Right kidney (tissue), 1 donor: ENCODE data around the gene PTTG2.

Experiments used
- DNase-seq: peaks from one replicate; pipeline ENCODE4 v3.0.0-alpha.2; 2016

Gene PTTG2

GRCh38 chr4:37988670-37989069, 28.5 kb downstream of the PTTG2 start:
- no peak for DNase-seq

GRCh38 chr4:37989398-37990260, 29.4 kb downstream of the PTTG2 start:
- DNase-seq, result no peak

DNA sequence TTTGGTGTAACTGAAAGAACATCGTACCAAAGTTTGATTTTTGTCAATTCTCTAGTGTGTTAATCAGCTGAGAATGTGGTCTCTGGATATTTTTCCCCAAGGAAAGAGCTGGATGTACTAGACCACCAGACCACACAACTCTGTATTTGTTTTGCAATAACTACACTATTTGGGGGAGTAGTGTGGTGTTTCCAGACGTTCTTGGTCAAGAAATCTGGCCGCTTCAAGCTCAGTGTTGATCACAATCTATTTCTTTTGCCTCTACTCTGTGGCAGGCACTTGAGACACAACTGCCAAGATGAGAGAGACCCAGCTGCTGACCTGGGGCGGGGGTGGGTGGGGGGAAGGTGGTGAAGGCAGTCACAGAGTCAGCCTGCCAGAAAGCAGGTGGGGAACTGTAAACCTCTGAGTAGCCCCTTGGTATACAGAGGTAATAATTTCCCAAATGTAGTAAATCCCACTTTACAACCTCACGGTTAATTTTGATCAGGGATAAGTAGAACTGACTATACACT, 30.6 kb downstream of the PTTG2 start:
- DNase-seq, result no peak

DNA sequence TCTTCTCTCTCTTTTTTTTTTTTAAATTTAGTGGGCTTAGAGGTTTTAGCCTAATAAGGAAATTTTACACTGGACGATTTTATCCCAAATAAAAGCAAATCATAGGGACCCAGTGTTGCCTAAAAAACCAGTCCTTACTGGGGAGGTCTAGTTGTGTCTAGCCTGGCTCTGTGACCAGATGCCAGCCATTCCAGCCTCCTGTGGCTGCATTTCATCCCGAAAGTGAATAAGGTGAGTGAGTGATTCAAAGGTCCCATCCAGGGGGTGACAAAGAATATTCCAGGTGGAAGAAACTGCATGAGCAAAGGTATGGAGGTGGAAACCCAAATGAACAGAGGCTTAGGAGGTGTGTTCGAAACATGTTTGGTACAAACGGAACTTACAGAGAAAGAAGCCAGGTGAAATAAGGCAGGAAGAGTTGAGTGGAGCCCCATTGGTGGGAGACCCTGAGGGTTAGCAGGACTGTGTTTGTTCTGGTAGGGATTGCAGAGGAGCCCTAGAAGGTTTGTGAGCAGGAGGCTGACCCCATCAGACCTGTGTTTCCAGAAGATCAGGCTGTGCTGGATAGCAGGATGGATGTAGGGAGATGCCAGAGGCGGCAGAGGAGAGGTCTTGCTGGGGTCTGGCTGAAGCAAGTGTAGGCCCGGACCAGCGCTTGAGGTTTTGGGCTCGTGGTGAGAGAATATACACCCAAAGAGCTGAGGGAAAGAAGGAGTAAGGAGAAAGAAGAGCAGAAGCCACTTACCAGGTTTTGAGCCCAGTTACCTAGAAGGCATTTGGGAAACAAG, 31.6 kb downstream of the PTTG2 start:
- DNase-seq, result no peak

DNA sequence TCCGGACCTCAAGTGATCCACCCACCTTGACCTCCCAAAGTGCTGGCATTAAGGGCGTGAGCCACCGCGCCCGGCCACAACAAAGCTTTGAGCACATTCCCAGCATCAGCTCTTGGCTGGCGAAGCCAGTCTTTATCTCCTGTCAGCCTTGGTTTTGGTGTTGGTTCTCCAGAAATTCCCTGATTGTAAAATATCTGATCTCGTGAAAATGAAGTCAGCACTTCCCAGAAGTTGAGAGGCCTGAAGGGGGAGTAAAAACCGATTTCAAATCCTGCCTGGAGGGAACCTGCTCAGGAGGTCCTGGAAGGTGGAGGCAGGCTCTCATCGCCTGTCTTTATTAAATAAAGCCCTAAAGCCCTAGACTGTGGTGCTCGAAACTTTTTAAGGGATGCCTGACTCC, 33.6 kb downstream of the PTTG2 start:
- no peak for DNase-seq

DNA sequence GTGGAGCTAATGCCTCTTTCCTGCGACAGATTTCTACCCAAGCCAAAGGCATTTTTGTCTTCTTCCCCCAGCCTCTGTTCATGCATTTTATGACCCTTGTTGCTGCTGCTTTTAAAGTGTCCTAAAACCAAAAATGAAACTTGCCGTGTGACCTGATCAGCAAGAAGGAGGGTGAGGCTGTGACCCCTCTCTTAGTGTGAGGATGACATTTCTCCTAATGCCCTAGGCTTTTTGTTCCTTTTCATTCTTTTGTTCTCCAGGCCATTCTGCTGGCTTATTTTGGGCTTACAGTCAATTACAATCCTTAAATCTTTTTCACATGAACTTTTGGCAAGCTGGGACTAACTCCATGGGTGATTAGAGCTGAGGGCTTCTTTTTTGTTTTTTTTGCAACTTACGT, 34.4 kb downstream of the PTTG2 start:
- no peak for DNase-seq

- DNase-seq, result no peak
These were observed 35.2 kb downstream of the PTTG2 start for GRCh38 chr4:37995299-37995821.

- DNase-seq, result no peak
These were observed 36.0 kb downstream of the PTTG2 start for GRCh38 chr4:37995981-37996775.

DNA sequence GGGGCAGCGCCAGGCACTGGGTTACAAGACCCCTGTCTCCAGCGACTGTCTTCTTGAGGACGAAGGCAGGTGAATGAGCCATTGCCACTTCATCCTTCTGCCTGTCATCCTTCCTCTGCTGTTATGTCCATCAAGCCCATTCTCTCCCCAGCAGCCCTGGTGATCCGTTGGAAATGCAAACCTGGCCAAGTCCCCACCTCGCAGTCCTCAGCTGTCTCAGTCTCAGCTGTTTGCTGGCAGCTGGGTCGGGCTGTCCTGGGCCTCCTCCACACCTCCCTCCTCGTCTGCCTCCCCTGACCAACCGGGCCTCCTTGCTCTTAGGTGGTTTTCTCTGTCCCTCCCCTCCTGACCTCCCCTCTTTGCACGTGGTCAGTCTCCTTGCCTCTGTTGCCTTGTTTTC, 38.0 kb downstream of the PTTG2 start:
- DNase-seq, result no peak

DNA sequence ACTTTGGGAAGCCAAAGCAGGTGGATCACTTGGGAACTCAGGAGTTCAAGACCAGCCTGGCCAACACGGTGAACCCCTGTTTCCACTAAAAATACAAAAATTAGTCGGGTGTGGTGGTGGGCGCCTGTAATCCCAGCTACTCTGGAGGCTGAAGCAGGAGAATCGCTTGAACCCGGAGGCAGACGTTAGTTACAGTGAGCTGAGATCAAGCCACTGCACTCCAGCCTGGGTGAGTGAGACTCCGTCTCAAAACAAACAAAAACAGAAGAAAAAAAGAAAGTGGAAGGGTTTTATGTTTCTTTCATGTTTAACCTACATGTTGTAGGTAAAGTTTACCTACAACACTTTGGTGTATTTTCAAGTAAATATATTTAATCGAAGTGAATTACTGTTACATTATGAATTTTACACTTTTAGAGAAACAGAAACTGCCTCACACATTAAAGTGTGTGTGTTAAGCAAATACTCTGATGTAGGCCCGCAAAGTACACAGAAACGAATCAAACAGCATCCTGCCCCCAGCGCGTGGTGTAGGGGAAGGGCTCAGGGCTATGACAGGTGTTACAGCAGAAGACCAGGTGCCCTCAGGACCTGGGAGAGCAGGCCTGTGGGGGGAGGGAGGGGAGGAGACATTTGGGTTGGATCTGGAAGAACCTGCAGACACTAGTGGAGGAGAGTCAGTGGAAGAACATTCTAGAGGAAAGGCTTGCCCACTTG, 39.0 kb downstream of the PTTG2 start:
- no peak for DNase-seq

GRCh38 chr4:37999965-38000364, 39.8 kb downstream of the PTTG2 start:
- no peak for DNase-seq

DNA sequence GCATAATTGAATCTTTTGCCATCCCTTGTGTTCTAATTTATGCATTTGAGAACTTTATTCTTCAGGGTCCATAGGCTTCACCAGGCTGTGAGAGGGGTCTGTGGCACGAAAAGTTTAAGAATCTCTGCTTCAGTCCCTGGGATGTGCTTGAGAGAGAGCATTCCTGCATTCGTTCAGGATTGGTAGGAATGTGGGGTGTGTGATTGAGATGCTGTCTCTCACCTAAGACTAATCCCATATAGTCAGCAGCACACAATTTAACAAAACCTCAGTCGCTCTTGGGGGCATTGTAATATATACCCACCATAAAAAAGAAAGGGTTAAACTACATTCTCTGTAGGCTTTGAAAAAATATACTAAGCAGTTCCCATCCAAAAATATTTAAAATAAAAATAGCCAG, 41.7 kb downstream of the PTTG2 start:
- no peak for DNase-seq

DNA sequence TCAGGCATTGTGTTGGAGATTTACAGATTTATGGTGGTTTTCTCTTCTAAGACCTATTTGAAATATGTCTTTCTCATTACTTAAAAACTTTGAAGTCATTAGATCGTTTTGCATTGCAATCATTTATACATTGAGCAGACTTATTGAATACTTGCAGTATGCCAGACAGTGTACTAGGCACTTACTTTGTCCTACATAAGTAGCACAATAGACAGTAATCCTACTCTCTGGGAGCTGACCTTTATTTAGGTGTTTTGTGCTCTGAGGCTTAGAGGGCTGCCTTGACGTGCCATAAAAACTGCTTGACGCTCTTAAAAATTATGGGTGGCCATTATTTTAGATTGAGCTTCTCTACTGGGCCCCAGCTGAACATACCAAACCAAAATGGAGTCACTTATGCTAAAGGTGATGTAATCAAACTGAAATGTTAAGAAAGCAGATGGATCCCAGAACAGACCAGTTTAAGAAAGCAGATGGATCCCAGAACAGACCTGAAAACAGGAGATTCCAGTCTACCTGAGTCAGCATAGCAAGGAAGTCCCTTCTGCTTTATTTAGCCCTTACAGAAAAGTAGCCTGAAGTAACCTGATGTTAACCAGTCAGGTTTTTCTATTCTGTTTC, 42.4 kb downstream of the PTTG2 start:
- no peak for DNase-seq

DNA sequence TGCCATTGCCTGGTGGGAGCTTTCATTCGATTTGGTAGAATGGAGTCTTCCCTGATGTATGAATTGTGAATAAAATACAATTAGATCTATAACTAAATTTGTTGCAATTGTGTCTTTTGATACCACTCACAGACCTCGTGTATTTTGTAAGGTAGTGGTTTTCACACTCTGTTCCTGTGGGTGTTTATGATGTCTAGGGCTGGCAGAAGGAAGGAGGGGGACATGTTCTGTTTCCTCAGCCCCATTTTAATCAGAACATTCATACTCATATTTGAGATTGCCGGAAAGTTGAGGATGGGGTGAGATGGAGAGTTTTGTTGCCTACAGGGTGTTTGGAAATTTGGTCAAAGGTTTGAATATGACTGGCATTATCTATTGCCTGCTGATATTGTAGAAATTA, 42.9 kb downstream of the PTTG2 start:
- DNase-seq, result no peak

GRCh38 chr4:38003628-38004027, 43.4 kb downstream of the PTTG2 start:
- no peak for DNase-seq

GRCh38 chr4:38004062-38004461, 43.9 kb downstream of the PTTG2 start:
- DNase-seq, result no peak

GRCh38 chr4:38004887-38005286, 44.7 kb downstream of the PTTG2 start:
- no peak for DNase-seq

DNA sequence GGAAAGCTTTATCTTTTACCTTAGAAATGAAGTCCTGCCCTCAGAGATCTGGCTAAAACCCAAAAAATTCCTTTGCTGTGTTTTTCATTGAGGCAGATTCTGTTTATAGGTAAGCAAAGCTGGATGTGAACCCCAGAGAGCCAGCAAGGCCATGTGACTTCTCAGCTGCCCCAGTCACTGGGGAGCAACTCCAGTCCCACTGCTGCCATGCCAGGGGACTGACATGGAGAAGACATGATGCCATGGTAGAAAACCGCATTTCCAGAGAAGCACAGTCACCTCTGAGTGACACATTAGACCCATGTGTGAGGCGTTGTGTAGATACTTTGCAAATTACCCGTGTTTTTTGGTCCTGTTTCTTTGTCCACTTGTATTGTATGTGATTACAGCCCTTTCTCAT, 45.4 kb downstream of the PTTG2 start:
- no peak for DNase-seq

DNA sequence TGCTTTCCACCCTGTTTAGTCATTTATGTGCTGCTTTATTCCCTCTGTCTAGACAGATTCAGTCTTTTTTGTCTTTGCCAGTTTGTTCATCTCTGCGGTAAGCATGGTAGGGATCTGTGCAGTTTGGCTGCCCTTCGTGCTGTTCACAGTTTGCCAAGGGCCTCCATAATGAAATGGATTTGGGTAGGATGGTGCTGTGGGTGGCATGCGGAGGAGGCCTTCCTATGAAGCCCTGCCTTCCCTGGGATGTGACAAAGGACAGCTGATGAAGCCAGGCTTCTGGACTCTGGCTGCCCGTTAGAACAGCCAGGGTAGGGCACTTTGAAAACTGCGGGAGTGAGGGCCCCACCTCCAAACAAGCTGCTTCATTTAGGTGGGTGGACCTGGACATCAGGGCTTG, 47.4 kb downstream of the PTTG2 start:
- DNase-seq, result no peak

DNA sequence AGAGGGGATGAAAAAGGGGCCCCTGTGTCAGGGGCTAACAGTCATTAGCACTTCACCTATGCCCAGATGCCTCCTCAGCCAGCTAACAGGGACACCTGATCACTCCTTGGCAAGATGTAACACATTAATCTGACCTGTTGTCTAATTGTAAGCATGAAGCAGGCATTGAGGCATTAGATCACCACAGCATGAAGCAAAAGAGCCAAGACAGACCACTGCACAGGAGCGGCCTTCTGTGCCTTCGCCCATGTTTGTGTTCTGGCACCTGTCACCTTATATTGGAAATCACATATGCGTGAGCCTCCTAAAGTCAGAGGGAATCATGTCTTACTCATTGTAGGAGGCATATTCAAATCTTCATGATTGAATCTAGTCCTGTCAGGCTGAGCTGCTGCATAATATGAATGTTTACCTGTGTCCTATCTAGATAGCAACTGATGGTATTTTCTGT, 48.4 kb downstream of the PTTG2 start:
- DNase-seq, result no peak

DNA sequence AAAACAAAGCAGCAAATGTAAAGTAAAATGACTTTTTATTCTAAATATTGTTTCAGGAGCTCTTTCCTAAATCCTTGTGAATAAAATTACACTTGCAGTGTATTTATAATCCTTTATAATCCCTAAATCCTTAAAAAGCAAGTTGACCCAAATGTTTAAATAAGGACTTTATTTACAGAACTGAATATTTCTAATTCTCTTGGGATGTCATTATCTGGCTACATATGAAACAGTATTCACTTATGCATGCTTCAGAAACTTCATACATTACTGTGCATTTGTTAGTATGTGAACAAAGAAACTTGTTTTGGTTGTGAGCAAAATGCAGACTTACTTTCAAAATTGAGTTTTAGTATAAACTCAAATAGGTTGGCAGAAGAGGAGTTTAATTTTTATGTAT, 49.2 kb downstream of the PTTG2 start:
- no peak for DNase-seq
